ENCODE data around the gene DIS3L2.

DIS3L2 gene

GRCh38 chr2:232022718-232023117, 61.2 kb downstream of the DIS3L2 start:
- no peak for DNase-seq (ENCODE audit: extremely low read depth, insufficient read length)
- Histone ChIP-seq H3K27me3 (replicated peaks; ENCODE audit: control insufficient read depth, insufficient read depth, low read length) (no peaks in the 10 kb centered on the region), H3K36me3 (ENCODE audit: control insufficient read depth, insufficient read depth, low read length) (peaks cover 1% of the 10 kb centered on the region; the same call in 1 of the 2 replicates), H3K4me3 (replicated peaks; ENCODE audit: low read depth, low read length) (no peak overlapping the region)
- TF ChIP-seq, protein P1, sequence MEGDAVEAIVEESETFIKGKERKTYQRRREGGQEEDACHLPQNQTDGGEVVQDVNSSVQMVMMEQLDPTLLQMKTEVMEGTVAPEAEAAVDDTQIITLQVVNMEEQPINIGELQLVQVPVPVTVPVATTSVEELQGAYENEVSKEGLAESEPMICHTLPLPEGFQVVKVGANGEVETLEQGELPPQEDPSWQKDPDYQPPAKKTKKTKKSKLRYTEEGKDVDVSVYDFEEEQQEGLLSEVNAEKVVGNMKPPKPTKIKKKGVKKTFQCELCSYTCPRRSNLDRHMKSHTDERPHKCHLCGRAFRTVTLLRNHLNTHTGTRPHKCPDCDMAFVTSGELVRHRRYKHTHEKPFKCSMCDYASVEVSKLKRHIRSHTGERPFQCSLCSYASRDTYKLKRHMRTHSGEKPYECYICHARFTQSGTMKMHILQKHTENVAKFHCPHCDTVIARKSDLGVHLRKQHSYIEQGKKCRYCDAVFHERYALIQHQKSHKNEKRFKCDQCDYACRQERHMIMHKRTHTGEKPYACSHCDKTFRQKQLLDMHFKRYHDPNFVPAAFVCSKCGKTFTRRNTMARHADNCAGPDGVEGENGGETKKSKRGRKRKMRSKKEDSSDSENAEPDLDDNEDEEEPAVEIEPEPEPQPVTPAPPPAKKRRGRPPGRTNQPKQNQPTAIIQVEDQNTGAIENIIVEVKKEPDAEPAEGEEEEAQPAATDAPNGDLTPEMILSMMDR (IDR thresholded peaks at IDR 0.05; ENCODE audit: insufficient read depth, low read length, poor library complexity, severe bottlenecking), result no peak

DNA sequence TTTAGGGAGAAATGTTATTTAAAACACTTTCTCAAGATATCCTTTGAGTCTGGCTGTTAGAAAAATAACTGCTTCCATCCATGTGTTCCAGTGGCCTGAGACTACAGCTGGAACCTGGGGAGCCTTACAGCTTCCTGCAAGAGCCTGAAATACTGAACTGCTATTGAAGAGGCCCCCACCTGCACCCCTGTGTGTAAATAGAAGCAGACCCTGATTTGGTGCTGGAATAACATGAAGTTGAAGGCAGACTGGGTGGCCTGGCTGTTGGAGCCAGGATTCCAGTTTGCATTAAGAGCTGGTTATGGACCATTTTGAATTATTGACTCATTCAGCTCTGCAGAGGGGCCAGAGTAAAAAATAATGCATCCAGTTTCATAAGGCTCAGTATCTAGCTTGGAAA, 61.9 kb downstream of the DIS3L2 start:
- TF ChIP-seq, protein P1 (IDR thresholded peaks at IDR 0.05; ENCODE audit: insufficient read depth, low read length, poor library complexity, severe bottlenecking), result no peak

GRCh38 chr2:232024457-232024856, 62.9 kb downstream of the DIS3L2 start:
- Histone ChIP-seq H3K4me3 (replicated peaks; ENCODE audit: low read depth, low read length) (no peak overlapping the region), H3K36me3 (ENCODE audit: control insufficient read depth, insufficient read depth, low read length) (peaks cover 1% of the 10 kb centered on the region; the same call in 1 of the 2 replicates), H3K27me3 (replicated peaks; ENCODE audit: control insufficient read depth, insufficient read depth, low read length) (no peaks in the 10 kb centered on the region)
- TF ChIP-seq, protein P1 (IDR thresholded peaks at IDR 0.05; ENCODE audit: insufficient read depth, low read length, poor library complexity, severe bottlenecking), result no peak
- DNase-seq (ENCODE audit: extremely low read depth, insufficient read length), result no peak

More for the DNA sequence above, 61.9 kb downstream of the DIS3L2 start:
- Histone ChIP-seq H3K27me3 (replicated peaks; ENCODE audit: control insufficient read depth, insufficient read depth, low read length) (no peaks in the 10 kb centered on the region), H3K36me3 (ENCODE audit: control insufficient read depth, insufficient read depth, low read length) (peaks cover 1% of the 10 kb centered on the region; the same call in 1 of the 2 replicates), H3K4me3 (replicated peaks; ENCODE audit: low read depth, low read length) (no peak overlapping the region)
- no peak for DNase-seq (ENCODE audit: extremely low read depth, insufficient read length)

DNA sequence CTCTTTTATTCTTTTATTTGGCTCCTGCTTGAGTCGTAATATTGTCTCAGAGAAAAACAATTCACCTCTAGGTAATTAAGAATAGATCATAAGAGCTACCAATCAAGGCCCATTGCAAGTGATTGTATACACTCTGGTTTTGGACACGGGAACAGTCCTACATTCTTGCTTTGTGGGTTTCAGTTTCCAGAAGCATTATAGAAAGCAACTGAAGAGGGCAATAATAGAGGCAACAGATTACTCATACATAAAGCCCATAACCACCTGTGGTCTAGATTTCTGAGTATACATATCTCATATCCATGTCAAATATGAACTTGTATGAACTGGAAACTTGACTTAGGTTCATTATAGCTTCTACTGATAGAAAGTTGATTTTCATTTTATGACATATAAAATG, 65.4 kb downstream of the DIS3L2 start:
- Histone ChIP-seq H3K4me3 (replicated peaks; ENCODE audit: low read depth, low read length) (no peak overlapping the region), H3K36me3 (ENCODE audit: control insufficient read depth, insufficient read depth, low read length) (peaks cover 1% of the 10 kb centered on the region; the same call in 1 of the 2 replicates), H3K27me3 (replicated peaks; ENCODE audit: control insufficient read depth, insufficient read depth, low read length) (no peaks in the 10 kb centered on the region)
- DNase-seq (ENCODE audit: extremely low read depth, insufficient read length), result peak; percentile 52
- TF ChIP-seq, protein P1 (IDR thresholded peaks at IDR 0.05; ENCODE audit: insufficient read depth, low read length, poor library complexity, severe bottlenecking), result no peak

DNA sequence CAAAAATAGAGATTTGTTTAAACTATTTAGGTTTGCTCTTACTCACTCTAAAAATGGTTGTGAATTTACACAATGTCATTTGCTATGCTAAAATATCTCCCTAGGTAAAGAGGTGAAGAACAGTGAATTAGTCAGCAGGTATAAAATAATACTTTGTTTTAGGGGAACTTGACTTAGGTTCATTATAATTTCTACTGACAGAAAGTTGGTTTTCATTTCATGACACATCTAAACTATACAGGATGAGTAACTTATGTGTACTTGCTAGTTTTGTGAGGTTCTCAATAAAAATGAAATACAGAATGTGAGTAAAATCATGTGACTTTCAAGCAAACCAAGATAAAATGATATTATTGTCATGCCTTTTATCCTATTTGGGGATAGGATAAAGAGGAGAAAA, 66.0 kb downstream of the DIS3L2 start:
- Histone ChIP-seq H3K4me3 (replicated peaks; ENCODE audit: low read depth, low read length) (no peak overlapping the region), H3K36me3 (ENCODE audit: control insufficient read depth, insufficient read depth, low read length) (peaks cover 1% of the 10 kb centered on the region; the same call in 1 of the 2 replicates), H3K27me3 (replicated peaks; ENCODE audit: control insufficient read depth, insufficient read depth, low read length) (no peaks in the 10 kb centered on the region)
- TF ChIP-seq, protein P1 (IDR thresholded peaks at IDR 0.05; ENCODE audit: insufficient read depth, low read length, poor library complexity, severe bottlenecking), result no peak
- no peak for DNase-seq (ENCODE audit: extremely low read depth, insufficient read length)

DNA sequence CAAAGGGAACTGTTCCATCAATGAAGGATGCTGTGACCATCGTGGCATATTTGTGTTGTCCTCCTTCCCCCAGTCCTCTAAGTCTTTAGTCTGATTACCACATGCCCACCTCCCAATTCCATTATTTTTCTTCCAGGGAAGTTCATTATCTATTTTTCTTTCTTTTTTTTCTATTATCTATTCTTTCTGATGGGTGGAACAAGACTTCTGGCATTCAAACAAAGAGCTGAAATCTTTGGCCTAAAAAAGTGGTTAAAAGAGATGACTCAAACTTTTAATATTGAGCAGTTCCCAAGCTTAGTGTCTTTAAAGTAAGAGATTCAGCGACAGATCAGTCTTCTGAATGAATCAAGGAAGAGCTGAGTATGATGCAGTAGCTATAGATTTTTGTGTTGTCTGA, 66.6 kb downstream of the DIS3L2 start:
- DNase-seq (ENCODE audit: extremely low read depth, insufficient read length), result no peak
- TF ChIP-seq, protein P1 (IDR thresholded peaks at IDR 0.05; ENCODE audit: insufficient read depth, low read length, poor library complexity, severe bottlenecking), result no peak
- no peaks in the 10 kb centered on the region for H3K27me3 ChIP-seq (replicated peaks; ENCODE audit: control insufficient read depth, insufficient read depth, low read length)

More for the DNA sequence above, 66.6 kb downstream of the DIS3L2 start:
- Histone ChIP-seq H3K4me3 (replicated peaks; ENCODE audit: low read depth, low read length) (no peak overlapping the region), H3K36me3 (ENCODE audit: control insufficient read depth, insufficient read depth, low read length) (no peaks in the 10 kb centered on the region)

Data from GM06990 (cell line).